Activated CD4-positive, alpha-beta T cell treated with anti-CD3 and anti-CD28 coated beads for 24 hours (primary cell): ENCODE results near the gene ZNF547.
"Not testable (repeated sequence)": the region's sequence is repeated elsewhere in the genome, so short reads cannot be mapped to it uniquely, and the experiment has no call there.

Source experiments
- DNase-seq, 2 donors: peaks; one replicate each; pipeline ENCODE4 v3.0.0-alpha.2; 2020; ENCODE audit warnings: low read depth in 2 of 2

Gene ZNF547

GRCh38 chr19:57374647-57375046 lies 11.3 kb downstream of the ZNF547 start:
- DNase-seq, result not testable (repeated sequence)

GRCh38 chr19:57376151-57376550 lies 12.8 kb downstream of the ZNF547 start:
- no peak for DNase-seq

DNA sequence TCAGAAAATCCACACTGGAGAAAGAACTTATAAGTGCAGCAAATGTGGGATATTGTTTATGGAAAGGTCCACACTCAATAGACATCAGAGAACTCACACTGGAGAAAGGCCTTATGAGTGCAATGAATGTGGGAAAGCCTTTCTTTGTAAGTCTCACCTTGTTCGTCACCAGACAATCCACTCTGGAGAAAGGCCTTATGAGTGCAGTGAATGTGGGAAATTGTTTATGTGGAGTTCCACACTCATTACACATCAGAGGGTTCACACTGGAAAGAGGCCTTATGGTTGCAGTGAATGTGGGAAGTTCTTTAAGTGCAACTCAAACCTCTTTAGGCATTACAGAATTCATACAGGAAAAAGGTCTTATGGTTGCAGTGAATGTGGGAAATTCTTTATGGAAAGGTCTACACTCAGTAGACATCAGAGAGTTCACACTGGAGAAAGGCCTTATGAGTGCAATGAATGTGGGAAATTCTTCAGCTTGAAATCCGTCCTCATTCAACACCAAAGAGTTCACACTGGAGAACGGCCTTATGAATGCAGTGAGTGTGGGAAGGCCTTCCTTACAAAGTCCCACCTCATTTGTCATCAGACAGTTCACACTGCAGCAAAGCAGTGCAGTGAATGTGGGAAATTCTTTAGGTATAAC lies 14.3 kb downstream of the ZNF547 start:
- DNase-seq, result no peak

DNA sequence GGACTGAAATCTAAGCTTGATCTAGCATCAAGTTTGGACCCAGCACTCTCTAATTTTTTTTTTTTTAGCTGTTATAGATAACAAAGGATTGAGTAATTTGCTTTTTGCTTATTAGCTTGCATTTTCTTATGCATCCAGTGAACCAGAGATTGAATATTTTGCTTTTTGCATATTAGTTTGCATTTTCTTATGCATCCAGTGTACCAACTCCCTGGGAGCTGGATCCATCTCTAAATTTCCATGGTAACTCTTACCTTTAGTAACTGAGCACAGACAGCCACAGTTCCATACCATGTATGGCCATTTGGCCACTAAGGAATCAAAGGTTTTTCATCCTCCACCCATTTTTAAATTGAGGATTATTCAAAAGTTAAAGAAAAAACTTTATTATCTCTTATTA lies 17.6 kb downstream of the ZNF547 start:
- no peak for DNase-seq

- no peak for DNase-seq
Observed at GRCh38 chr19:57382806-57383488, 19.6 kb downstream of the ZNF547 start.

GRCh38 chr19:57389194-57389729 lies 25.9 kb downstream of the ZNF547 start:
- DNase-seq, result no peak

GRCh38 chr19:57389730-57390598 lies 26.6 kb downstream of the ZNF547 start, which contains the start of gene ZNF548:
TSS of gene ZNF548 (plus strand) at chr19:57389854. CDS start at chr19:57390100, 246 bp downstream.
- DNase-seq, result peak; percentile 89 to 90

DNA sequence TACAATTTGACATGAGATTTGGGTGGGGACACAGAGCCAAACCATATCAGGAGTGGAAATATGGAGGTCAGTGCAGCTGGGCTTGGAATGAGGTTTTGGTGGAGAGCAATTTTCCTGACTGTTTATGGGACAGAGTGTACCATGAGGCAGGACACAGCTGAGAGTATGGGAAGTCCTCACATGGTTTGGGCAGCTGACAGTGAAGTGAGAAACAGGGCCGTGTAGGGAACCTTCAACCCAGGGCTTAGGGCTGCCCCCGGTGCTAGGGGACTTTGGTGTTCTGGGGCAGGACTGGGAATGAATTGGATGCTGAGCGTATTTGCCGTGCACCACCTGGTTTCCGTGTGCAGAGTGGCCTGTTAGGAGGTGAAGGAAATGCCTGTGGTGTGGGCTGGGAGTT lies 32.4 kb downstream of the ZNF547 start:
- no peak for DNase-seq

DNA sequence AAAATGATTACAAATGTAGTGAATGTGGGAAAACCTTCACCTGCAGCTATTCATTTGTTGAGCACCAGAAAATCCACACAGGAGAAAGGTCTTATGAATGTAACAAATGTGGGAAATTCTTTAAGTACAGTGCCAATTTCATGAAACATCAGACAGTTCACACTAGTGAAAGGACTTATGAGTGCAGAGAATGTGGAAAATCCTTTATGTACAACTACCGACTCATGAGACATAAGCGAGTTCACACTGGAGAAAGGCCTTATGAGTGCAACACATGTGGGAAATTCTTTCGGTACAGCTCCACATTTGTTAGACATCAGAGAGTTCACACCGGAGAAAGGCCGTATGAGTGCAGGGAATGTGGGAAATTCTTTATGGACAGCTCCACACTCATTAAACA lies 35.5 kb downstream of the ZNF547 start:
- no peak for DNase-seq

DNA sequence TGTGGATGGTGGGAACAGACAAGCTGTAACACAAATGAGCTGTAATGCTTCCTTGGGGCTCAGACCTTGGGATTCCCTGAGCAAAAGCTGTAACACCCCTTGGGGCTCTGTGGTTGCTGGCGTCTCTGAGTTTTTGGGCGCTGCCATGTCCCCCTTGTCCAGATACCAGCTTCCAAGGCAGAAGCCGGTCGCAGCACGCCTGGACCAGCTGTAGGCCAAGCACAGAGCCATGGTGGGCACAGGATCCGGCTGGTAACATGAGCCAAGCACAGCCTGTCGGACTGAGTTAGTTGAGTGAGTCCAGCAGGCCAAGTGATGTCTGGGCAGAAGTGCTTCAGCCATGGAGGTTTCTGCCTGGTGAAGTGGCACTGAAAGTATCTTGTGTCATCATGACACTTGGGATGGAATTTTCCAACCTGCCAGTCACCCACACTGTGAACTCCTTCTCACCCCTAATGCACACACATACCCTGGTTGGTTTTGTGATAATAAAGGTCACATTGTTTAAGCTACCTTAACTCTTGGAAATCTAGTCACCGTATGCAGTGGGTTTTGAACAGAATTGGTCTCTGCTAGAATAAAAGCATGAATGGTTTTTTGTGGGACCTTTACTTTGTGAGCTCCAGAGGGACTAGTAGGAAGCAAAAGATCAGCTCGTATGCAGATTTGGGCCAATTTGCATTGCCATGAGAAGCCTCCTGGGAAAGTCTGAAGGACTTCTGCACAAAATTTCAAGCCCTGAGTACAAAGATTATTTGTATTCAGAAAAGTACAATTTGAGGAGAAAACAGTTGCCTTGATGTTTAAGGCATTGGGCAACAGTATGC lies 40.6 kb downstream of the ZNF547 start:
- DNase-seq, result no peak

DNA sequence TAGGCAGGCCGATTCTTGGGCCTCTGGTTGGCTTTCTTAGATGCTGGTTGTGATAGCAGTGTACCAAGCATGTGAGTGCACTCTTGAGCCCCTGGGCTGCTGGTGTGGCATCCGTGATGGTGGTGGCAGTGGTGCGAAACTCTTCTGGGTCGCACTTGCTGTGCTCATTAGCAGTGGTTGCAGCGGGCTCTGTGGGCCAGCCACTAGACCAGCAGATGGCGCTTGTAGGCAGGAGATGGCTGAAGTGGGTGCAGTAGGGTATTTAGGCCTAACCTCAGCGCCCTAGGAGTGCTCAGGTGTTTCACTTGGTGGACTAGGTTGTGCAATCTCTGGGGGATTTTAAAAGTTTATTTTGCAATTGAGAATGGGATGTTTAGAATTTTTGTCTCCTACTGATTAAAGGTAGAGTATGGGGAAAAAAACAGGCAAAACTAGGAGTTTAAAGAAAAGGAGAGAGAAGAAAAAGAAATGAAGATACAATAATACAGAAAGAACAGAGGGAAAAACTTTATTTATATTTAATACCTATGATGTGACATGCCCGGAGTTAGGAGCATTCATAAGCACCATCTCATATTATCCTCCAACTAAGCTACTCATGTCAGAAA lies 43.3 kb downstream of the ZNF547 start:
- DNase-seq, result peak; percentile 52

GRCh38 chr19:57410877-57411671 lies 47.7 kb downstream of the ZNF547 start, which contains the start of gene ZNF17:
TSS of gene ZNF17 (plus strand) at chr19:57411161. CDS start at chr19:57413616, 2,455 bp downstream.
- DNase-seq, result peak; percentile 86

DNA sequence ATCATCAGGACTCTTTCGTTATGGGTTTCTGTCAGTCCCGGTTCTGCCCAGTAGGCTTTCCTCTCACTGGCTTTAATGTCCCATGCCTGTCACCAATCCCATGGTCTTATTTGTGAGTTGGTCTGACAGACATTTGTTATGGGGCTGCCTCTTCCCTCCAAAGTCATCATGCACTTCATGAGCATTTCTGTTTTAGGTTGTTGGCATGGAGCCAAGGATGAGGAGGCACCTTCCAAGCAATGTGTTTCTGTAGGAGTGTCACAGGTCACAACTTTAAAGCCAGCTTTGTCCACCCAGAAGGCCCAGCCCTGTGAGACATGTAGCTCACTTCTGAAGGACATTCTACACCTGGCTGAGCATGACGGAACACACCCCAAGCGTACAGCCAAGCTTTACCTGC lies 56.1 kb downstream of the ZNF547 start:
- no peak for DNase-seq

DNA sequence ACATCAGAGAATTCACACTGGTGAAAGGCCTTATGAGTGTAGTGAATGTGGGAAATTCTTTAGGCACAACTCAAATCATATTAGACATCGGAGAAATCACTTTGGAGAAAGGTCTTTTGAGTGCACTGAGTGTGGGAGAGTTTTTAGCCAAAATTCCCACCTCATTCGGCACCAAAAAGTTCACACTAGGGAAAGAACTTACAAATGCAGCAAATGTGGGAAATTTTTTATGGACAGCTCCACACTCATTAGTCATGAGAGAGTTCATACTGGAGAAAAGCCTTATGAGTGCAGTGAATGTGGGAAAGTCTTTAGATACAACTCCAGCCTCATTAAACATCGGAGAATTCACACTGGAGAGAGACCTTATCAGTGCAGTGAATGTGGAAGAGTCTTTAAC lies 57.7 kb downstream of the ZNF547 start:
- DNase-seq, result no peak
